Lower leg skin (tissue), 4 donors: ENCODE measurements around the gene ZFAND2A. TPM values are rescaled to one million over a fixed set of nuclear protein-coding genes. Genes with fewer than 3 reads are reported as not detected.
"Not testable (repeated sequence)": the region's sequence is repeated elsewhere in the genome, so short reads cannot be mapped to it uniquely, and the experiment has no call there.

Experiments
- DNase-seq, 2 donors: peaks; one replicate each; pipeline ENCODE4 v3.0.0-alpha.2; 2019; ENCODE audit warnings: low spot score in 2 of 2
- H3K4me3 ChIP-seq: fragments of 200-600 bp; sonication (generic); 2 replicates; pipeline ENCODE4 v1.5.1; 2017; ENCODE audit warnings: mild to moderate bottlenecking, low read depth; ENCODE audit not compliant: poor library complexity, severe bottlenecking
- POLR2A ChIP-seq, 2 donors: fragments of 450-650 bp; IDR thresholded peaks; one replicate each; pipeline ENCODE4 v1.6.1; 2016 to 2017; ENCODE audit warnings: antibody characterized with exemption in 2 of 2, mild to moderate bottlenecking in 1 of 2, moderate library complexity in 1 of 2
- WGBS, 2 donors: methylation state at CpG; one replicate each; pipeline ENCODE4 v1.1.5; 2018; 5-methylcytosine and 5-hydroxymethylcytosine counted together
- intact Hi-C: fragments of 100-400 bp; cut with DNase I; formaldehyde crosslinking; loops from one replicate; pipeline ENCODE4 v1.15.0; 2023; ENCODE audit warnings: low total_unique reads
- total RNA-seq, 4 donors: library from RNA; depleted of rRNA; stranded (reverse); fragments of >200 nt; gene quantifications; one replicate each; pipeline ENCODE4 v1.1.0, GENCODE V29; 2016
- TF ChIP-seq, protein P1 (sequence below), 3 donors: fragments of 450-650 bp; IDR thresholded peaks; one replicate each; pipeline ENCODE4 v1.5.1; 2016; ENCODE audit warnings: antibody characterized with exemption in 3 of 3, mild to moderate bottlenecking in 3 of 3, moderate library complexity in 2 of 3

The ZFAND2A gene
- total RNA-seq, 4 donors from 2014 or later = 9.4 to 26.0 (median 22.8) TPM

DNA sequence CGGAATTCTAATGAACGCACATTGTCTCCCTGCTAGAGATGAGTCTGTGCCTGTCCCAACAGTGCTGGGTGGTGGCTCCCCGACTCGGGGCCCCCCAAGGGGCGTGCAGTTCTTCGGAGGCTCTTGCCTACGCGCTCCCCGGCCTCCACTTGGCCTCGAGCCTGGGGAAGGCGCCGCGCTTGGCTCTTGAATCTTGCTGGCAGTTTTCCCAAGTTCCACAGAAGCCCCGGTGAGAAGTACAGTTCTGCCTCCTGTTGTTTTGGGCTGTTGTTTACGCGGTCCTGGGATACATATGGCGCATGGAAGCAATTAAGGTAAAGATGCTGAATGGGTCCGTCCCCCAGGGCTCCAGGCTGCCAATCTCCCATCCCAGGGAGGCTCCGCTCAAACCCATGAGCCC is 40.0 kb upstream of the ZFAND2A start:
- WGBS, 2 donors = 26 to 28% methylated on average over 19 of the region's 19 CpGs
- intact Hi-C loops = no loop called here
- TF ChIP-seq POLR2A (IDR thresholded peaks at IDR 0.05) = no peak
- TF ChIP-seq, protein P1, sequence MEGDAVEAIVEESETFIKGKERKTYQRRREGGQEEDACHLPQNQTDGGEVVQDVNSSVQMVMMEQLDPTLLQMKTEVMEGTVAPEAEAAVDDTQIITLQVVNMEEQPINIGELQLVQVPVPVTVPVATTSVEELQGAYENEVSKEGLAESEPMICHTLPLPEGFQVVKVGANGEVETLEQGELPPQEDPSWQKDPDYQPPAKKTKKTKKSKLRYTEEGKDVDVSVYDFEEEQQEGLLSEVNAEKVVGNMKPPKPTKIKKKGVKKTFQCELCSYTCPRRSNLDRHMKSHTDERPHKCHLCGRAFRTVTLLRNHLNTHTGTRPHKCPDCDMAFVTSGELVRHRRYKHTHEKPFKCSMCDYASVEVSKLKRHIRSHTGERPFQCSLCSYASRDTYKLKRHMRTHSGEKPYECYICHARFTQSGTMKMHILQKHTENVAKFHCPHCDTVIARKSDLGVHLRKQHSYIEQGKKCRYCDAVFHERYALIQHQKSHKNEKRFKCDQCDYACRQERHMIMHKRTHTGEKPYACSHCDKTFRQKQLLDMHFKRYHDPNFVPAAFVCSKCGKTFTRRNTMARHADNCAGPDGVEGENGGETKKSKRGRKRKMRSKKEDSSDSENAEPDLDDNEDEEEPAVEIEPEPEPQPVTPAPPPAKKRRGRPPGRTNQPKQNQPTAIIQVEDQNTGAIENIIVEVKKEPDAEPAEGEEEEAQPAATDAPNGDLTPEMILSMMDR (IDR thresholded peaks at IDR 0.05) = no peak
- DNase-seq = no peak
- no peak overlapping the region for H3K4me3 ChIP-seq

DNA sequence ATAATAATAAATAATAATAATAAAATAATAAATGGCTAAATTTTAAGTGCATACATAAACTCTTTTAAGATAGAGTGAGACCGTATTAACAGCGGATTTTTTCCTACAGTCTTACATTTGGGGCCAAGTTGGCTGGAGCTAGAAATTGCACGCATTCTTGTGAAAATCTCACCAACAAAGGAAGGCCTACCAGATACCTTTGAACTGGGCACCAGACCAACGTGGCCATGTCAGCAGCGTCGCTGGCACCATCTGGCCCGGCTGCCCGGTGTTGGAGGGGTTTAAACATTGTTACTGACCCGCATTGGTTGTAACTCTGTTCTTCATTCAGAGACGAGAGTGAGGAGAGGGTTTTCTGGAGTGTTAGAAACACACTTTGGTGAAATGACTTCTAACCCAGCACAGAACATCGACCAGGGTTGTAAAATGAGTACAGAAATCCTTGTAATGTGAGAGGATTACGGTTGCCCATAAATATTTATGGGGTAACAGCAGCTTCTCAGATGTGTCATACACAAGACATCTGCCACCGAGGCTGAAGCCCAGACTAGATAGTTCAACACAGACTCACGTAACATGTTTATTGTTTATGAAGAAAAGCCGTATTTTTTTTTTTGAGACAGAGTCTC is 38.1 kb upstream of the ZFAND2A start:
- TF ChIP-seq, protein P1 (IDR thresholded peaks at IDR 0.05) = no peak
- no peak for TF ChIP-seq POLR2A (IDR thresholded peaks at IDR 0.05)
- H3K4me3 ChIP-seq = no peak overlapping the region
- DNase-seq = no peak
- intact Hi-C loops = no loop called here
- WGBS, 2 donors = 32 to 42% methylated on average over 15 of the region's 15 CpGs

DNA sequence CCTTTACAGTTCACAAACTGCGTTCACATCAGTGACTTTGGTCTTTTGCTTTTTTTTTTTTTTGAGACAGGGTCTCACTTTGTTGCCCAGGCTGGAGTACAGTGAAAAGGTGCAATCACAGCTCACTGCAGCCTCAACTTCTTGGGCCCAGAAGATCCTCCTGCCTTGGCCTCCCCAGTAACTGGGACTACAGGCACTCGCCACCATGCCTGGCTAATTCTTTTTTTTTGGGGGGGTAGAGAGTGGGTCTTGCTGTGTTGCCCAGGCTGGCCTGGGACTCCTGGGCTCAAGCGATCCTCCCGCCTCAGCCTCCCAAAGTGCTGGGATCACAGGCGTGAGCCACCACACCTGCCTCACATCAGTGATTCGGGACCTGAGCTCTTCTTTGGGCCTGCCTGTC is 37.0 kb upstream of the ZFAND2A start:
- 90 to 96% methylated on average over 6 of the region's 6 CpGs for WGBS, 2 donors
- DNase-seq = no peak
- intact Hi-C loops = no loop called here
- H3K4me3 ChIP-seq = no peak overlapping the region
- no peak for TF ChIP-seq POLR2A (IDR thresholded peaks at IDR 0.05)
- TF ChIP-seq, protein P1 (IDR thresholded peaks at IDR 0.05) = no peak

DNA sequence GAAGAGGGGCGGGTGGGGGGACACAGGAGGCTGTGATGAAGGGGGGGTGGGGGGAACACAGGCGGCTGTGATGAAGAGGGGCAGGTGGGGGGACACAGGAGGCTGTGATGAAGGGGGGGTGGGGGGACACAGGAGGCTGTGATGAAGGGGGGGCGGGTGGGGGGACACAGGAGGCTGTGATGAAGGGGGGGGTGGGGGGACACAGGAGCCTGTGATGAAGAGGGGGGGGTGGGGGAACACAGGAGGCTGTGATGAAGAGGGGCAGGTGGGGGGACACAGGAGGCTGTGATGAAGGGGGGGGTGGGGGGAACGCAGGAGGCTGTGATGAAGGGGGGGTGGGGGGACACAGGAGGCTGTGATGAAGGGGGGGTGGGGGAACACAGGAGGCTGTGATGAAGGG is 36.4 kb upstream of the ZFAND2A start:
- WGBS, 2 donors = no CpG with 5 or more reads among the region's 4 CpGs
- intact Hi-C loops, DNase-seq, H3K4me3 ChIP-seq: not testable (repeated sequence)

DNA sequence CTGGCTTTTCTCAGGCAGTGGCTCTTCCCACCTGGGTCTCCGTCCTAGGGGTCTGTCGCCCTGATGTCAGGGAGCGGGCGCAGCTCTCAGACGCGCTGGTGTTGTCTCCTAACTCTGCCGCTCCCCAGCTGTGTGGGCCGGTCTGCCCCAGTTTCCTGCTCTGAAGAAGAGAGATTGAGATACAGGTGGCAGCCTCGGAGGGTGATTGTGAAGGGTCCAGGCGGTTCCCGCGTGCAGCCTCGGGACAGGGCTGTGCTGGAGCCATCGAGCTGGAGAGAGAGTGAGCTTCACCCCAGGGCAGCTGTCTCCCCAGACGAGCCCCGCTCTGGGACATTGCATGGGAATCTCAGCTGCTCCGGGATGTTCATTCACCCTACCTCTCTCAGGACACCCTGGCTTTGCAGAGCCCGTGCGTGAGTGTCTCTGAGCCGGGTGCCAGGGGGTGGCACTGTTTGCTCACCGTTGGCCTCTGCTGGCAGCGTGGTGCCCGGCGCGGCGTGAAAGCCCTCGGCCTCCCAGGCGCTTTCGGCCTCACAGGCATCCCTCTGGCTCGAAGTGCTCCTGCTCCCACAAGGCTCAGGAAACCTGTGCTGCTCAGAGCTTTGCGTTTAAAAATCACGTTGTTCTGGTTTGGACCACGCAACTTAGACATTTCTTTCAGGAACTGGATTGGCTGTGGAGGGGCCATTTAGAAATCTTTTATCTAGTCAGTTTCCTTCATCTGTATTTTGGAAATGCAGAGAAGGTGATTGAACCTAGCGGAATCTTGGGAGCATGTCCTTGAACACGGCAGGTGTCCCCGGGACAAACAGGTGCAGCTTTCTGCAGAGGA is 33.8 kb upstream of the ZFAND2A start:
- H3K4me3 ChIP-seq = no peak overlapping the region
- no peak for DNase-seq
- no peak for TF ChIP-seq POLR2A (IDR thresholded peaks at IDR 0.05)
- TF ChIP-seq, protein P1 (IDR thresholded peaks at IDR 0.05) = no peak
- 25 to 29% methylated on average over 33 to 34 of the region's 36 CpGs for WGBS, 2 donors
- intact Hi-C loops = no loop called here

DNA sequence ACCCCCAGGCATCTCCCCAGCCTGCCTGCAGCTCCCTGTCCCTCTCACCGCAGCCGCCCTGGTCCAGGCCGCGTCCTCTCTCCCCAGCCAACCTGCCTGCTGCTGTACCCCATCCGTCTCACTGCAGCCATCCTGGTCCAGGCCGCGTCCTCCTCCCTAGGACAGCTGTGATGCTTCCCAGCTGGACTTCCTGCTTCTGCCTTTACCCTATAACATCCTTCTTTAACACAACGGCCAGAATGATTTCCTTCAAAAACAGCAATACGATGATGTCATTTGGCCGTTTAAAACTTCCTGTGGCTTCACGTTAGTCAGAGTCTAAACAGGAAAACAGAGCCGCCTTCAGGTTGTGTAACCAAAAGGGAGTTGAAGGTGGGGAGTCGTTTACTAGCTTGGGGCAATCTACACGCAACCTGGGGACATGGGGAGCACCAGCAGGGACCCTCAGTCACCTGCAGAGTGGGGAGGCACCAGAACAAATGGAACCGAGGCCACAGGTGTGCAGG is 32.2 kb upstream of the ZFAND2A start:
- H3K4me3 ChIP-seq = no peak overlapping the region
- DNase-seq = no peak
- TF ChIP-seq POLR2A (IDR thresholded peaks at IDR 0.05) = no peak
- TF ChIP-seq, protein P1 (IDR thresholded peaks at IDR 0.05) = no peak
- WGBS, 2 donors = 53 to 60% methylated on average over 15 of the region's 15 CpGs
- intact Hi-C loops = no loop called here
